ENCODE results near the gene BRD1. TPM values are rescaled to one million over a fixed set of nuclear protein-coding genes. Genes with fewer than 3 reads are reported as not detected.

BRD1 gene
- total RNA-seq, 4 donors from 2014 or later: 21.2 to 37.1 (median 28.6) TPM

DNA sequence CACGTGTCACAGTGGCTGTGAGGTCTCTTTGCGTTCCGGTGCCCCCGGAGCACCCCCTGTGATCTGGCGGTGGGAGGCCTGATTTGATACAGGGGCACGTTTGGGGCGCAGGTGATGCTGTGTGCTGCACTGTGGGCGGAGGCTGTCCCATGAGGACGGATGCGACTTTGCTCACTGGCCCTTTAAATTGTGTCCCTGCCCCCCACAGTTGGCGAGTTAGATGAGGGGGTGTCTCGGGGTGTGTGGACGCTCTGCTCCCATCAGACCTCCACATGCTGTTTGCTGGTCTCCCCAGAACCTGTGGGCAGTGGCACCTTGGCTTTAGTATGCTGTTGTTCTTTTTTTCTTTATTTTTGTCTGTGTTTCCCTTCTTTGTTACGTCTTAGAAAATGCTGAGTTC, 31.2 kb upstream of the BRD1 start:
- TF ChIP-seq, protein P1, sequence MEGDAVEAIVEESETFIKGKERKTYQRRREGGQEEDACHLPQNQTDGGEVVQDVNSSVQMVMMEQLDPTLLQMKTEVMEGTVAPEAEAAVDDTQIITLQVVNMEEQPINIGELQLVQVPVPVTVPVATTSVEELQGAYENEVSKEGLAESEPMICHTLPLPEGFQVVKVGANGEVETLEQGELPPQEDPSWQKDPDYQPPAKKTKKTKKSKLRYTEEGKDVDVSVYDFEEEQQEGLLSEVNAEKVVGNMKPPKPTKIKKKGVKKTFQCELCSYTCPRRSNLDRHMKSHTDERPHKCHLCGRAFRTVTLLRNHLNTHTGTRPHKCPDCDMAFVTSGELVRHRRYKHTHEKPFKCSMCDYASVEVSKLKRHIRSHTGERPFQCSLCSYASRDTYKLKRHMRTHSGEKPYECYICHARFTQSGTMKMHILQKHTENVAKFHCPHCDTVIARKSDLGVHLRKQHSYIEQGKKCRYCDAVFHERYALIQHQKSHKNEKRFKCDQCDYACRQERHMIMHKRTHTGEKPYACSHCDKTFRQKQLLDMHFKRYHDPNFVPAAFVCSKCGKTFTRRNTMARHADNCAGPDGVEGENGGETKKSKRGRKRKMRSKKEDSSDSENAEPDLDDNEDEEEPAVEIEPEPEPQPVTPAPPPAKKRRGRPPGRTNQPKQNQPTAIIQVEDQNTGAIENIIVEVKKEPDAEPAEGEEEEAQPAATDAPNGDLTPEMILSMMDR (IDR thresholded peaks at IDR 0.05; ENCODE audit: low read depth): no peak

DNA sequence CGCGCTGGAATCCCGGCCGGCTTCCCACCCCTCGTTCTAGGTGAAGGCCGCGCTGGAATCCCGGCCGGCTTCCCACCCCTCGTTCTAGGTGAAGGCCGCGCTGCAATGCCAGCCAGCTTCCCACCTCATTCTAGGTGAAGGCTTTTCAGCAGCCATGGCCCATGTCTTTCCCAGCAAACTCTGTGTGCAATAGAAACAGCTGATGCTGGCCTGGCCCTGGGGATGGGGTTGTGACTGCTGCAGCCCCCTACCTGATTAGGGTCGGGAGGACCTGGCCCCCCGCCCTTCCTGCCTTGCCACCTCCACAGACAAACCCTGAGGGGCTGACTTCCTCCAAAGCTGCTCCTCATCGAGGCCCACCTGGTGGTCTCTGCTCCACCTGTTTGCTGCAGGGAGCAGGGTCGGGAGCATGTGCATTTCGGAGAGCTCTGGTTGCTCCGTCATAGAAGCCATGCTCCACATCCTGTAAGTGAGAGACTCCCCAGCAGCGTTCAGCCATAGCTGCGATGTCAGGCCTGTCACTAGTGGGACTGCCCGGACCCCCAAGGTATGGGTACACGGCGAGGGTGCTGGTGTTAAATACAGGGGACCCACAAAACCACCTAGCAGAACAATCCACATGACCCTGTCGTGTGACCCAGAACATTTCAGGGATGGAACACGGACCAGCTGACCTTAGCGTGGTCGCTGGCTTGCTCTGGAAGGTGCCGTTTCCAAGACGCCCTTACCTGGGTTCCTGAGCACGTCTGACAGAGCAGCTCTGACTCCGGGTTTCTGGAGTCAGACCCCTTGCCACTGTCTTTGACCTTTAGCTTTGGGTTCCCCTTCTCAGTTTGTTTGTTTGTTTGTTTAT, 29.3 kb upstream of the BRD1 start:
- TF ChIP-seq, protein P1 (IDR thresholded peaks at IDR 0.05; ENCODE audit: low read depth): no peak

- TF ChIP-seq, protein P1 (IDR thresholded peaks at IDR 0.05; ENCODE audit: low read depth): no peak
These were observed 28.7 kb upstream of the BRD1 start for GRCh38 chr22:49856343-49856742.

GRCh38 chr22:49855251-49855911, 27.7 kb upstream of the BRD1 start:
- TF ChIP-seq, protein P1 (IDR thresholded peaks at IDR 0.05; ENCODE audit: low read depth): no peak

DNA sequence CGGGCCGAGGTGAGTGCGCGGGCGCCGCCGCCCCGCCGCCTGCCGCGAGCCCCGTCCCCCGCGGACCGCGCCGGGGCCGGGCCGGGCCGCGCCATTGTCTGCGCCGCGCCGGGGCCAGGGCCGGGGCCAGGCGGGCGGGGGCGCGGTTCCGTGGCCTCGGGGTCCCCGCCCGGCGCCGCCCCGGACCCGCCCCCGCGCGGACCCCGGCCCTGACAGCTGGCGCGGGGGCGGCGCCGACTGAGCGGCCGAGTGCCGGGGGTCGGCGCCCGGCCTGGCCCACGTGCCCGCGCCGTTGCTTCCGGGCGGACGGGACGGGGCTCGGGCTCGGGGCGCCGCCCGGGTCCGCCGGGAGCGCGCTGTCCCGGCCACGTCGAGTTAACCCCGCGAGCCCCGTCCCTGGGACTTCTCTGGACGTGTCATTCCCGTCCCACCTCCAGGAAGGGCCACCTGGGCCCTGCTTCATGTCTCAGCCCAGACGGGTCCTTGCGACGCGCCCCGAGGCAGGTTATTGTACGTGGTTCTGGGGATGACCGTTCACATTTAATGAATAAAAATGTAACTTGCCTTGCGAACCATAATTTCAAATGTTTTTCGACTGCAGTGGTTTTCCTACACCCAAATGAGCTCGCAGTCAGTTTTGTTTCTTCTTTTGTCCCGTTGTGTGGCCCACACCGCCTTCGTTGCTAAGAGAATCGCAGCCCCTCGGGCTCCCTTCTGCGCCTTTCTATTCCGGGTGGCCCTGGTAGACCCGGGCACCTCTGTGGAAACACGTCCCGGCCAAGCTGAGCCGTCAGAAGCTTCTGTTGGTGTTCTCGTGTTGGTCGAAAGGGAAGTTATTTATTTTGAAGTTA, 26.5 kb upstream of the BRD1 start:
- TF ChIP-seq, protein P1 (IDR thresholded peaks at IDR 0.05; ENCODE audit: low read depth): no peak

DNA sequence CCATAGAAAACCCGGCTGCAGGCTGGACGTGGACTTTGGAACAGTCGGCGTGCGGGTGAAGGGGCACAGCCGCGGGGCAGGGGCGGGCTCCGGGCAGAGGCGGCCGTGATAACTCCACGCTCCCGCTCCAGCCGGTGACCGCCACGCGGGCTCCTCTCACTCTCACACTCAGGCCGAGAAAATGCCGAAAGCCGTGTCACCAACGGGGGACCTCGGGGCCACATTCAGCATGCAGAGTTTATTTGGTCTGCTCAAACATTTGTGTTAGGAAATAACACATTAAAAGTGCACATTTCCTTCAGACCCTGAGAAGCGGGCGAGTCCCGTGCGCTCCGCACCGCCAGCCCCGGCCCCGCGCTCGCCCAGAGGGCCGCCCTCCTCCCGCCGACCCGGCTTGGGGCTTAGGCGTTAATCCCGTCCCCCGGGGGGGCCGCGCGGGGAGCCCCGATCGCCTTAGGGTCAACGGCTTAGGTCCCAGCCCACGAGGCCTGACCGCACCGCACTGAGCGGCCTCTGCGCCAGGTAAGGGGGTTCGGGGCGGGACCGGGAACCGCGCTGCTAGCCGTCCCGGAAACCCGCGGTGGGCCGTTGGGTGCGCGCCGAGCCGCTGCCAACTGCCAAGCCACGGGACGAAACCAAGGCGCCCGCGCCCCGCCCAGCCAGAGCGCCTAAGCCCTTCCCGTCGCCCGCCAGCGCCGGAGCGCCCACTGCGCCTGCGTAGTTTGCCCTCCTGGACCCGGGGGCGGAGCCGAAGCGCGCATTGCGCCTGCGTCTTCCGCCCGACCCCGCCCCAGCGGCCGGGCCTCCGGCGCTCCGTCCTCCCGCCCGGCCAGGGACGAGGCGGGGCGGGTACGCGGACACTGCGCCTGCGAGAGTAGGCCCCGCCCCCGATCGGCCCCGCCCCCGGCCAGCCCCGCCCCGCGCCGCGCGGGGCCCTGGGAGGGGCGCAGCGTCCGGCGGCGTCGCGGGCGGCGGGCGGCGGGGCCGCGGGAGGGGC, 25.5 kb upstream of the BRD1 start, which contains the start of gene ZBED4:
Gene ZBED4 (plus strand): TSS at position 947 of the 997 bp plus-strand sequence. CDS start 29,819 bp downstream, outside the sequence.
- TF ChIP-seq, protein P1 (IDR thresholded peaks at IDR 0.05; ENCODE audit: low read depth): no peak

All from subcutaneous adipose tissue (tissue), 4 donors.